NB4 (cell line): ENCODE measurements around the gene HDAC8.

Source experiments
- POLR2A ChIP-seq: IDR thresholded peaks from 2 replicates; pipeline ENCODE4 v1.6.1; 2011; ENCODE audit warnings: mild to moderate bottlenecking; ENCODE audit not compliant: insufficient read length; ENCODE audit errors: extremely low read depth
- TF ChIP-seq, protein P1 (sequence below): IDR thresholded peaks from one replicate; pipeline ENCODE4 v1.5.1; 2012; ENCODE audit warnings: low read depth, low read length
- TF ChIP-seq, protein P2 (sequence below): IDR thresholded peaks from 2 replicates; pipeline ENCODE4 v1.6.1; 2011; ENCODE audit warnings: low read depth, low read length

DNA sequence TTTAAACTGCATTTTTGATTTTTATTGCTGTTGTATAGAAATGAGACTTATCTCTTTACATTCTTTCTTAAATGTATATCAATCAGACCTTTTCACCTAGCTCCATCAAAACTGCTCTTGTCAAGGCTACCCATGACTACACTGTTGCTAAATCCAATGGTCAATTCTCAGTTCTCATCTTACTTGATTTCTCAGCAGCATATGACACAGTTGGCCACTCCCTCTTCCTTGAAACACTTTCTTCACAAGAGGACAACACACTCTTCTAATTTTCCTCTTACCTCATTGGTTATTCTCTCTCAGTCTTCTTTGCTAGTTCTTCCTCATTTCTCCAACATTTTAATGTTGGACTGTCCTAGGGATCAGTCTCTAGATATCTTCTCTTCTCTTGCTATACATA is 172.8 kb downstream of the HDAC8 start:
- TF ChIP-seq, protein P1, sequence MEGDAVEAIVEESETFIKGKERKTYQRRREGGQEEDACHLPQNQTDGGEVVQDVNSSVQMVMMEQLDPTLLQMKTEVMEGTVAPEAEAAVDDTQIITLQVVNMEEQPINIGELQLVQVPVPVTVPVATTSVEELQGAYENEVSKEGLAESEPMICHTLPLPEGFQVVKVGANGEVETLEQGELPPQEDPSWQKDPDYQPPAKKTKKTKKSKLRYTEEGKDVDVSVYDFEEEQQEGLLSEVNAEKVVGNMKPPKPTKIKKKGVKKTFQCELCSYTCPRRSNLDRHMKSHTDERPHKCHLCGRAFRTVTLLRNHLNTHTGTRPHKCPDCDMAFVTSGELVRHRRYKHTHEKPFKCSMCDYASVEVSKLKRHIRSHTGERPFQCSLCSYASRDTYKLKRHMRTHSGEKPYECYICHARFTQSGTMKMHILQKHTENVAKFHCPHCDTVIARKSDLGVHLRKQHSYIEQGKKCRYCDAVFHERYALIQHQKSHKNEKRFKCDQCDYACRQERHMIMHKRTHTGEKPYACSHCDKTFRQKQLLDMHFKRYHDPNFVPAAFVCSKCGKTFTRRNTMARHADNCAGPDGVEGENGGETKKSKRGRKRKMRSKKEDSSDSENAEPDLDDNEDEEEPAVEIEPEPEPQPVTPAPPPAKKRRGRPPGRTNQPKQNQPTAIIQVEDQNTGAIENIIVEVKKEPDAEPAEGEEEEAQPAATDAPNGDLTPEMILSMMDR: no peak
- TF ChIP-seq POLR2A: no peak
- TF ChIP-seq, protein P2, sequence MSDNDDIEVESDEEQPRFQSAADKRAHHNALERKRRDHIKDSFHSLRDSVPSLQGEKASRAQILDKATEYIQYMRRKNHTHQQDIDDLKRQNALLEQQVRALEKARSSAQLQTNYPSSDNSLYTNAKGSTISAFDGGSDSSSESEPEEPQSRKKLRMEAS: no peak
